ENCODE results near the gene DBN1. TPM values are rescaled to one million over a fixed set of nuclear protein-coding genes. Genes with fewer than 3 reads are reported as not detected.

Gene DBN1
- total and polyA plus RNA-seq, 2 donors (not counting 1 experiment from before 2014, with no cell fraction given), result 96.4 to 138 TPM

DNA sequence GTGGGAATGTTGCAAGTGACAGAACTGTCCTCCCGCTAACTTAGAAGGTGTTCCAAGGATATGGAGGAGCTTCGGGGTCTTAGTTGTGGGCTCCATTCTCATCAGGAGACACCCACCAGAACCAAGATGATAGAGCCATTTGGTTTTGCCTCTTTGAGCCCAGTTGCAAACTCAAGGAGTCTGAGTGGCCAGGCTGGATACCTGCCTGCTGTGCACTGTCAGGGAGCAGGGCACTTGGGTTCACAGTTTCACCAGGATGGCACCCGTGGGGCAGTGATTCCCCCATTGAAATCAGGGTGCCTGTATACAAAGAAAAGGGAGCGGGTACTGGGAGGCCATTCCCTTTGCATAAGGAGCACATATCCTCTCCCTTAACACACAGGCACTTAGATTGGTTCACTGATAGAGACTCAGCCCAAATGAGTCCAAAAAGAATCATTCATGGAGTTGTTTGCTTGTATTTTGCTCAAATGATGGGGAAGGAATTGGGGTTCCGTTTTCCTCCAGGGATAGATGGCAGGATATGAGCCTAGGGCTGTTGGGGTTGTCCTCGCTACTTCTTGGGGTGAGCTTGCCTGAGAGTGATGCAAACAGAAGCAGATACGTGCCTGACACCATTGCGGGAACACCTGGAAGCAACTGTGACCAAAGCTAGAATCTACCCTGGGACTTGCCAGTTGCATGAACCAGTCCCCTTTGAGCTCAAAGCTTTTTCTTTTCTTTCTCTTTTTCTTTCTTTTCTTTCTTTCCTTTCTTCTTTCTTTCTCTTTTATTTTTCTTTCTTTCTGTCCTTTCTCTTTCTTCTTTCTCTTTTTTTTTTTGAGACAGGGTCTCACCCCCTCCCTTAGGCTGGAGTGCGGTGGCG lies 28.1 kb downstream of the DBN1 start:
- no peak overlapping the region for H2AFZ ChIP-seq (ENCODE audit: low read length)
- H3K4me3 ChIP-seq (replicated peaks in 1 of 4; ENCODE audit: control extremely low read depth in 1 of 4, insufficient read depth in 1 of 4, low read depth in 3 of 4, low read length in 4 of 4), result no peak overlapping the region
- H3K36me3 ChIP-seq (ENCODE audit: control insufficient read depth, insufficient read depth, low read length), result peaks cover 5% of the 10 kb centered on the region
- no peak overlapping the region for H3K9ac ChIP-seq (ENCODE audit: insufficient read depth, low read length)
- H3K9me3 ChIP-seq (ENCODE audit: control insufficient read depth, insufficient read depth, low read depth, low read length), result no peaks in the 10 kb centered on the region
- H4K20me1 ChIP-seq (ENCODE audit: control insufficient read depth, extremely low read depth, insufficient read depth, low read length), result no peaks in the 10 kb centered on the region
- H3K4me1 ChIP-seq (ENCODE audit: control insufficient read depth, extremely low read depth, insufficient read depth, low read length), result peaks cover 7% of the 10 kb centered on the region
- H3K27ac ChIP-seq (ENCODE audit: insufficient read depth, low read length), result no peak overlapping the region
- no peak overlapping the region for H3K4me2 ChIP-seq (ENCODE audit: extremely low read depth, insufficient read depth, low read length)
- DNase-seq (ENCODE audit: low read depth in 2 of 2), result no peak
- H3K79me2 ChIP-seq (ENCODE audit: control insufficient read depth, insufficient read depth, low read length), result no peaks in the 10 kb centered on the region
- no peaks in the 10 kb centered on the region for H3K27me3 ChIP-seq (ENCODE audit: control insufficient read depth, insufficient read depth, low read length)
- TF ChIP-seq, protein P1, sequence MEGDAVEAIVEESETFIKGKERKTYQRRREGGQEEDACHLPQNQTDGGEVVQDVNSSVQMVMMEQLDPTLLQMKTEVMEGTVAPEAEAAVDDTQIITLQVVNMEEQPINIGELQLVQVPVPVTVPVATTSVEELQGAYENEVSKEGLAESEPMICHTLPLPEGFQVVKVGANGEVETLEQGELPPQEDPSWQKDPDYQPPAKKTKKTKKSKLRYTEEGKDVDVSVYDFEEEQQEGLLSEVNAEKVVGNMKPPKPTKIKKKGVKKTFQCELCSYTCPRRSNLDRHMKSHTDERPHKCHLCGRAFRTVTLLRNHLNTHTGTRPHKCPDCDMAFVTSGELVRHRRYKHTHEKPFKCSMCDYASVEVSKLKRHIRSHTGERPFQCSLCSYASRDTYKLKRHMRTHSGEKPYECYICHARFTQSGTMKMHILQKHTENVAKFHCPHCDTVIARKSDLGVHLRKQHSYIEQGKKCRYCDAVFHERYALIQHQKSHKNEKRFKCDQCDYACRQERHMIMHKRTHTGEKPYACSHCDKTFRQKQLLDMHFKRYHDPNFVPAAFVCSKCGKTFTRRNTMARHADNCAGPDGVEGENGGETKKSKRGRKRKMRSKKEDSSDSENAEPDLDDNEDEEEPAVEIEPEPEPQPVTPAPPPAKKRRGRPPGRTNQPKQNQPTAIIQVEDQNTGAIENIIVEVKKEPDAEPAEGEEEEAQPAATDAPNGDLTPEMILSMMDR (conservative IDR thresholded peaks at IDR 0.05 in 1 of 2, IDR thresholded peaks at IDR 0.05 in 1 of 2; ENCODE audit: low read depth in 1 of 2, low read length in 2 of 2), result no peak
- TF ChIP-seq EZH2 (IDR thresholded peaks at IDR 0.05; ENCODE audit: low read length, missing control alignments), result no peak

DNA sequence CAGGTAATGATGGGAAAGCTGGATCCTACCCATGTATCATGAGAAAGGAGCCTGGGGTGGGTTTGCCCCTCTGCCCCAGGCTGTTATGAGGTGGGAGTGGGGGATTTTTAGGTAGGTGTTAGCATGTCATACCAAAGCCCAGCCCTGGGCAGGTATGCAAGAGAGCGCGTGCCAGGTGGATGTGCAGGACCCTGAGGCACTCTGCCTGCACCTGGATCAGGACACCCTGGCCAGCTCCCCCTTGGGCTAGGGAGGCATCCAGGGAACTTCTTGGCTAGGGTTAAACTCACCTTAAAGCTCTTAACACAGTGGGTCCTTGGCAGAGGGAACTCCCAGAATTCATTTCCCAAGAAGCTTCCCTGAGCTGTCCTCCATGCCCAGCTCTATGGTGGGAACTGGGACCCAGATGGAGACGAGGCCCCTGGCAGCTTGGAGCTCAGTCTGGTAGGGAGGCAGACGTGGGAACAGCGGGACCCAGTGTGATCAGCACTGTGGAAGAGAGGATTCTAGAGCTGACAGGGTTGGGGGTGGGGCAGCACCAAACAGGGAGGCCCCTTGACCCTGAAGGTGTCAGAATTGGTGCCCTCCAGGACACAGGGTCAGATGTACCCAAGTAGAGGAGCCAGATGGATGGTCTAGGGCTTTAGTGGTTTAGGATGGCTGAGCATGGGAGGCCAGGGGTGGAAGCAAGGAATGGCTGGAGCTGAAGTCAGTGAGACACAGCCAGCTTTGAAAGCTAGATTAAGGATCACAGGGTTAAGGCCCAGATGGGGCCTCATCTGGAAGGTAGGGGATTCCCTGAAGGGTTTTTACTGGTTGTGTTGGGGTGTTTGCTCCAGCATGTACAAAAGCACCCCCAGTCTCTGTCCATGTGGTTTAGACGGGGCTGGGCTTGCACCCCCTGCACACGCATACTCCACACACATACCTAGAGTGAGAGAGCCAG lies 29.1 kb downstream of the DBN1 start:
- Histone ChIP-seq H3K27ac (ENCODE audit: insufficient read depth, low read length) (no peak overlapping the region), H2AFZ (ENCODE audit: low read length) (no peak overlapping the region), H4K20me1 (ENCODE audit: control insufficient read depth, extremely low read depth, insufficient read depth, low read length) (no peaks in the 10 kb centered on the region), H3K9me3 (ENCODE audit: control insufficient read depth, insufficient read depth, low read depth, low read length) (no peaks in the 10 kb centered on the region), H3K36me3 (ENCODE audit: control insufficient read depth, insufficient read depth, low read length) (peaks cover 5% of the 10 kb centered on the region), H3K9ac (ENCODE audit: insufficient read depth, low read length) (no peak overlapping the region), H3K4me2 (ENCODE audit: extremely low read depth, insufficient read depth, low read length) (no peak overlapping the region), H3K79me2 (ENCODE audit: control insufficient read depth, insufficient read depth, low read length) (no peaks in the 10 kb centered on the region), H3K4me1 (ENCODE audit: control insufficient read depth, extremely low read depth, insufficient read depth, low read length) (peaks cover 7% of the 10 kb centered on the region), H3K4me3 (replicated peaks in 1 of 4; ENCODE audit: control extremely low read depth in 1 of 4, insufficient read depth in 1 of 4, low read depth in 3 of 4, low read length in 4 of 4) (no peak overlapping the region), H3K27me3 (ENCODE audit: control insufficient read depth, insufficient read depth, low read length) (no peaks in the 10 kb centered on the region)
- DNase-seq (ENCODE audit: low read depth in 2 of 2), result no peak
- no peak for TF ChIP-seq EZH2 (IDR thresholded peaks at IDR 0.05; ENCODE audit: low read length, missing control alignments)
- TF ChIP-seq, protein P1 (conservative IDR thresholded peaks at IDR 0.05 in 1 of 2, IDR thresholded peaks at IDR 0.05 in 1 of 2; ENCODE audit: low read depth in 1 of 2, low read length in 2 of 2), result no peak

Measured in fibroblast of lung (primary cell).